DOHH2 (cell line): ENCODE measurements around the gene SEMA4D.

Experiments
- H3F3A ChIP-seq: fragments of 200-600 bp; sonication (generic), shearing (Covaris generic); 2 replicates; pipeline ENCODE4 v1.6.0; 2016; ENCODE audit warnings: antibody characterized with exemption, mild to moderate bottlenecking; ENCODE audit not compliant: control insufficient read depth, insufficient read depth
- H3K27ac ChIP-seq: fragments of 200-600 bp; sonication (generic); 2 replicates; pipeline ENCODE4 v1.5.1; 2014; ENCODE audit warnings: low read depth, mild to moderate bottlenecking, low read length, moderate library complexity
- H3K27me3 ChIP-seq: fragments of 200-600 bp; sonication (generic); 2 replicates; pipeline ENCODE4 v1.6.1; 2014; ENCODE audit warnings: mild to moderate bottlenecking, low read length, mixed read lengths; ENCODE audit not compliant: control insufficient read depth
- H3K36me3 ChIP-seq: fragments of 200-600 bp; sonication (generic); 2 replicates; pipeline ENCODE4 v1.6.1; 2014; ENCODE audit warnings: mild to moderate bottlenecking, low read length, moderate library complexity, mixed read lengths; ENCODE audit not compliant: control insufficient read depth
- H3K4me1 ChIP-seq: fragments of 200-600 bp; sonication (generic); 2 replicates; pipeline ENCODE4 v1.6.1; 2014; ENCODE audit warnings: mild to moderate bottlenecking, low read length, mixed read lengths; ENCODE audit not compliant: control insufficient read depth
- H3K4me2 ChIP-seq: fragments of 200-600 bp; sonication (generic); 2 replicates; pipeline ENCODE4 v1.6.0; 2014; ENCODE audit warnings: mild to moderate bottlenecking, low read length, moderate library complexity
- H3K4me3 ChIP-seq: fragments of 200-600 bp; sonication (generic); 2 replicates; pipeline ENCODE4 v1.5.1; 2014; ENCODE audit warnings: mild to moderate bottlenecking, low read length, mixed read lengths
- H3K79me2 ChIP-seq: fragments of 200-600 bp; sonication (generic); 2 replicates; pipeline ENCODE4 v1.6.1; 2014; ENCODE audit warnings: mild to moderate bottlenecking, low read length, mixed read lengths; ENCODE audit not compliant: control insufficient read depth
- H3K9me2 ChIP-seq: fragments of 200-600 bp; sonication (generic); replicated peaks from 2 replicates; pipeline ENCODE4 v1.6.1; 2014; ENCODE audit warnings: mild to moderate bottlenecking, low read length, mixed read lengths; ENCODE audit not compliant: control insufficient read depth
- H3K9me3 ChIP-seq: fragments of 200-600 bp; sonication (generic); 2 replicates; pipeline ENCODE4 v1.6.1; 2014; ENCODE audit warnings: antibody characterized with exemption, low read length, mixed read lengths; ENCODE audit not compliant: control insufficient read depth, insufficient read depth
- H4K20me1 ChIP-seq: fragments of 200-600 bp; sonication (generic); 2 replicates; pipeline ENCODE4 v1.6.0; 2014; ENCODE audit warnings: low read depth, mild to moderate bottlenecking, antibody characterized with exemption, low read length, moderate library complexity; ENCODE audit not compliant: control insufficient read depth, insufficient read depth
- EZH2phosphoT487 ChIP-seq: fragments of 200-600 bp; sonication (generic); IDR thresholded peaks from 2 replicates; pipeline ENCODE4 v1.6.1; 2017; ENCODE audit warnings: borderline replicate concordance, mild to moderate bottlenecking, antibody characterized with exemption, low read length, moderate library complexity, mixed read lengths
- TF ChIP-seq, protein P1 (sequence below): fragments of 200-600 bp; sonication (generic); IDR thresholded peaks from one replicate; pipeline ENCODE4 v1.5.1; 2014; ENCODE audit warnings: antibody characterized with exemption, mild to moderate bottlenecking, low read depth, low read length; ENCODE audit not compliant: poor library complexity, severe bottlenecking

The SEMA4D gene

DNA sequence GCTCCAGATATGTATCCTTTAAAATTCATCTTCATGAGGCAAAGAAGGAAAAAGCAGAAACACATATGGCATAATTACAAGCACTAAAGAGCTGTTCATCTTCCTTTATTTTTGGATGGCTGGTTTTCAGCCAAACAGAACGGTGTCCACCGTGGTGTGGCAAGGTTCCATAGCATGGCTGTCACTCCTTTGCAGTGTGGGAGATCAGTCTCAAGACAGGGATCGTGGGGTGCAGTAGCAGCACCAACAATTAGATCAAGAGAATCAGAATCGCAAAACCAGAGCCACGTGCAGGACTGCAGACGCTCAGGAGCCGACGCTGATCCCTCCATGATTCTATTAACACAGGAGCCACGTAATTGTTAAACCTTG lies 79.5 kb downstream of the SEMA4D start:
- Histone ChIP-seq H3K27ac (no peak overlapping the region), H4K20me1 (no peaks in the 10 kb centered on the region), H3K4me1 (peaks cover 21% of the 10 kb centered on the region), H3F3A (no peaks in the 10 kb centered on the region), H3K9me2 (no peaks in the 10 kb centered on the region), H3K9me3 (no peaks in the 10 kb centered on the region), H3K4me3 (peak overlapping the region; percentile 52), H3K36me3 (no peaks in the 10 kb centered on the region), H3K27me3 (no peaks in the 10 kb centered on the region), H3K79me2 (no peaks in the 10 kb centered on the region), H3K4me2 (peak overlapping the region; percentile 72)
- no peak for TF ChIP-seq EZH2phosphoT487
- TF ChIP-seq, protein P1, sequence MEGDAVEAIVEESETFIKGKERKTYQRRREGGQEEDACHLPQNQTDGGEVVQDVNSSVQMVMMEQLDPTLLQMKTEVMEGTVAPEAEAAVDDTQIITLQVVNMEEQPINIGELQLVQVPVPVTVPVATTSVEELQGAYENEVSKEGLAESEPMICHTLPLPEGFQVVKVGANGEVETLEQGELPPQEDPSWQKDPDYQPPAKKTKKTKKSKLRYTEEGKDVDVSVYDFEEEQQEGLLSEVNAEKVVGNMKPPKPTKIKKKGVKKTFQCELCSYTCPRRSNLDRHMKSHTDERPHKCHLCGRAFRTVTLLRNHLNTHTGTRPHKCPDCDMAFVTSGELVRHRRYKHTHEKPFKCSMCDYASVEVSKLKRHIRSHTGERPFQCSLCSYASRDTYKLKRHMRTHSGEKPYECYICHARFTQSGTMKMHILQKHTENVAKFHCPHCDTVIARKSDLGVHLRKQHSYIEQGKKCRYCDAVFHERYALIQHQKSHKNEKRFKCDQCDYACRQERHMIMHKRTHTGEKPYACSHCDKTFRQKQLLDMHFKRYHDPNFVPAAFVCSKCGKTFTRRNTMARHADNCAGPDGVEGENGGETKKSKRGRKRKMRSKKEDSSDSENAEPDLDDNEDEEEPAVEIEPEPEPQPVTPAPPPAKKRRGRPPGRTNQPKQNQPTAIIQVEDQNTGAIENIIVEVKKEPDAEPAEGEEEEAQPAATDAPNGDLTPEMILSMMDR, result no peak

DNA sequence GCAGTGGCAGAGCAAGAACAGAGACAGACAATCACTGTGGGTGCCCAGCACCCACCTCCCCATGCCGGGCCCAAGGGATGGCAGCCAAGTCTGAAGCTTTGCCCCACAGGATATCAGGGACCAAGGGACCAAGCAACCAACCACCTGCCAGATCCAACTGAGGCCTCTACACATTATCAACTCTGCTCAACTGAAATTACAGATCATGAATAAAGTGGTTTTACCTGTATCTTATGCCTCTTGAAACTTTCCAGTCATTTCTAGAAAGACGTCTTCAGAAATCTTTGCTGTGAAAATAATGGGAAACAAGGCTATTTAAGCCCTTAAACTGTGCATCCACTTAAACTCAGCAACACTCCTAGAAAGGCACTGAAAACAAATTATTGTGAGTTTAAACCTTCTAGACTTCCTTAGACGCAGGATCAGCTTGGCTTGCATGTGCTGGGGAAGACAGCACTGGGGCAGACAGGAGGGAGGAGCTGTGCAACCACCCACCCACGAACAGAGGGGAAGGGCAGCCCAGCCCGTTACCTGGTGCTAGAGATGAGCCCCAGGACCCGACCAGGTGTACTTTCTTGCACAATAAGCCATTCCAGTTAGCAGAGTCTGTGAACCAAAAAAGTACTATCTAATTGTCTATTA lies 80.0 kb downstream of the SEMA4D start:
- no peaks in the 10 kb centered on the region for H4K20me1 ChIP-seq
- TF ChIP-seq, protein P1, result no peak
- TF ChIP-seq EZH2phosphoT487, result no peak

GRCh38 chr9:89414670-89415324 lies 83.1 kb downstream of the SEMA4D start:
- no peaks in the 10 kb centered on the region for H3K9me3 ChIP-seq
- no peaks in the 10 kb centered on the region for H4K20me1 ChIP-seq
- H3K36me3 ChIP-seq, result no peaks in the 10 kb centered on the region
- no peak overlapping the region for H3K4me3 ChIP-seq
- no peaks in the 10 kb centered on the region for H3K9me2 ChIP-seq
- H3K79me2 ChIP-seq, result no peaks in the 10 kb centered on the region
- TF ChIP-seq, protein P1, result no peak
- TF ChIP-seq EZH2phosphoT487, result no peak
- no peak overlapping the region for H3K4me2 ChIP-seq
- no peaks in the 10 kb centered on the region for H3F3A ChIP-seq
- H3K4me1 ChIP-seq, result peaks cover 21% of the 10 kb centered on the region
- H3K27ac ChIP-seq, result no peak overlapping the region
- no peaks in the 10 kb centered on the region for H3K27me3 ChIP-seq

More for the DNA sequence above, 80.0 kb downstream of the SEMA4D start:
- no peaks in the 10 kb centered on the region for H3K36me3 ChIP-seq
- no peaks in the 10 kb centered on the region for H3K9me3 ChIP-seq
- H3K4me3 ChIP-seq, result peak overlapping the region; percentile 52
- no peaks in the 10 kb centered on the region for H3K9me2 ChIP-seq
- H3K27ac ChIP-seq, result no peak overlapping the region
- H3K27me3 ChIP-seq, result no peaks in the 10 kb centered on the region
- peaks cover 21% of the 10 kb centered on the region for H3K4me1 ChIP-seq
- no peaks in the 10 kb centered on the region for H3K79me2 ChIP-seq
- no peaks in the 10 kb centered on the region for H3F3A ChIP-seq
- H3K4me2 ChIP-seq, result peak overlapping the region; percentile 72
